HL-60 (cell line): Measurements from ENCODE around the gene RYR3.

Experiments used
- DNase-seq, 2 experiments: peaks; one replicate each; pipeline ENCODE4 v3.0.0-alpha.2; 2010 to 2020; ENCODE audit warnings: low read depth in 1 of 2, low spot score in 1 of 2
- H3K27ac ChIP-seq: fragments of 250-450 bp; sonication (Bioruptor Pico); replicated peaks from 2 replicates; pipeline ENCODE4 v1.5.1; 2020; ENCODE audit warnings: mild to moderate bottlenecking, moderate library complexity
- H3K27me3 ChIP-seq: fragments of 250-450 bp; sonication (Bioruptor Pico); 2 replicates; pipeline ENCODE4 v1.5.1; 2021; ENCODE audit warnings: mild to moderate bottlenecking, moderate library complexity; ENCODE audit not compliant: insufficient read depth, poor library complexity, severe bottlenecking
- H3K4me3 ChIP-seq: replicated peaks from 2 replicates; pipeline ENCODE4 v1.5.1; 2011; ENCODE audit warnings: mild to moderate bottlenecking, control low read depth, low read length; ENCODE audit not compliant: insufficient read depth
- GABPA ChIP-seq: IDR thresholded peaks from 2 replicates; pipeline ENCODE4 v1.6.1; 2012; ENCODE audit warnings: low read depth
- POLR2AphosphoS5 ChIP-seq: IDR thresholded peaks from 2 replicates; pipeline ENCODE4 v1.6.1; 2012; ENCODE audit warnings: low read depth
- SPI1 ChIP-seq: IDR thresholded peaks from 2 replicates; pipeline ENCODE4 v1.6.1; 2012; ENCODE audit warnings: low read depth, mild to moderate bottlenecking, borderline replicate concordance
- TF ChIP-seq, protein P1 (sequence below): IDR thresholded peaks from 2 replicates; pipeline ENCODE4 v1.6.1; 2012; ENCODE audit warnings: low read depth; ENCODE audit not compliant: insufficient replicate concordance
- TF ChIP-seq, protein P2 (sequence below): IDR thresholded peaks from one replicate; pipeline ENCODE4 v1.5.1; 2011; ENCODE audit warnings: low read length, control low read depth, inconsistent platforms; ENCODE audit not compliant: insufficient read depth

Gene RYR3

DNA sequence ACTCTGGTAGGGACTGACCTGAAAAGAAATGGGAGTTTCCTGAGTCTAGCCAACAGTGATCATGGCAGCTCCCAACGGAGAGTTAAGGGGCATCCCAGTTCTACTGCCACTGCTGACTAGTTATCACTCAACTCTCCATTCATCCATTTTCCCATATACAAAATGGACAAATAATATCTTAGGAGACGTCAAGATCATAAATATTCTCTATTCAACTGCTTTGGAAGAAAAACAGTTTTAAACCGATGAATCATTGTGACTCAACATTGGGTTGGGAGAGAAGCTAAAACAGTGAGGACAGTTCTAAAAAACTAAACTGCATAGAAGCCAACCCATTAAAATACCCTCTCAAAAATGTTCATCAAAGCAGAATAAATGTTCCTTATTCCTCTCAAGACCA lies 600.0 kb downstream of the RYR3 start:
- TF ChIP-seq POLR2AphosphoS5 = no peak
- TF ChIP-seq SPI1 = no peak
- TF ChIP-seq, protein P1, sequence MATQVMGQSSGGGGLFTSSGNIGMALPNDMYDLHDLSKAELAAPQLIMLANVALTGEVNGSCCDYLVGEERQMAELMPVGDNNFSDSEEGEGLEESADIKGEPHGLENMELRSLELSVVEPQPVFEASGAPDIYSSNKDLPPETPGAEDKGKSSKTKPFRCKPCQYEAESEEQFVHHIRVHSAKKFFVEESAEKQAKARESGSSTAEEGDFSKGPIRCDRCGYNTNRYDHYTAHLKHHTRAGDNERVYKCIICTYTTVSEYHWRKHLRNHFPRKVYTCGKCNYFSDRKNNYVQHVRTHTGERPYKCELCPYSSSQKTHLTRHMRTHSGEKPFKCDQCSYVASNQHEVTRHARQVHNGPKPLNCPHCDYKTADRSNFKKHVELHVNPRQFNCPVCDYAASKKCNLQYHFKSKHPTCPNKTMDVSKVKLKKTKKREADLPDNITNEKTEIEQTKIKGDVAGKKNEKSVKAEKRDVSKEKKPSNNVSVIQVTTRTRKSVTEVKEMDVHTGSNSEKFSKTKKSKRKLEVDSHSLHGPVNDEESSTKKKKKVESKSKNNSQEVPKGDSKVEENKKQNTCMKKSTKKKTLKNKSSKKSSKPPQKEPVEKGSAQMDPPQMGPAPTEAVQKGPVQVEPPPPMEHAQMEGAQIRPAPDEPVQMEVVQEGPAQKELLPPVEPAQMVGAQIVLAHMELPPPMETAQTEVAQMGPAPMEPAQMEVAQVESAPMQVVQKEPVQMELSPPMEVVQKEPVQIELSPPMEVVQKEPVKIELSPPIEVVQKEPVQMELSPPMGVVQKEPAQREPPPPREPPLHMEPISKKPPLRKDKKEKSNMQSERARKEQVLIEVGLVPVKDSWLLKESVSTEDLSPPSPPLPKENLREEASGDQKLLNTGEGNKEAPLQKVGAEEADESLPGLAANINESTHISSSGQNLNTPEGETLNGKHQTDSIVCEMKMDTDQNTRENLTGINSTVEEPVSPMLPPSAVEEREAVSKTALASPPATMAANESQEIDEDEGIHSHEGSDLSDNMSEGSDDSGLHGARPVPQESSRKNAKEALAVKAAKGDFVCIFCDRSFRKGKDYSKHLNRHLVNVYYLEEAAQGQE = no peak
- TF ChIP-seq, protein P2, sequence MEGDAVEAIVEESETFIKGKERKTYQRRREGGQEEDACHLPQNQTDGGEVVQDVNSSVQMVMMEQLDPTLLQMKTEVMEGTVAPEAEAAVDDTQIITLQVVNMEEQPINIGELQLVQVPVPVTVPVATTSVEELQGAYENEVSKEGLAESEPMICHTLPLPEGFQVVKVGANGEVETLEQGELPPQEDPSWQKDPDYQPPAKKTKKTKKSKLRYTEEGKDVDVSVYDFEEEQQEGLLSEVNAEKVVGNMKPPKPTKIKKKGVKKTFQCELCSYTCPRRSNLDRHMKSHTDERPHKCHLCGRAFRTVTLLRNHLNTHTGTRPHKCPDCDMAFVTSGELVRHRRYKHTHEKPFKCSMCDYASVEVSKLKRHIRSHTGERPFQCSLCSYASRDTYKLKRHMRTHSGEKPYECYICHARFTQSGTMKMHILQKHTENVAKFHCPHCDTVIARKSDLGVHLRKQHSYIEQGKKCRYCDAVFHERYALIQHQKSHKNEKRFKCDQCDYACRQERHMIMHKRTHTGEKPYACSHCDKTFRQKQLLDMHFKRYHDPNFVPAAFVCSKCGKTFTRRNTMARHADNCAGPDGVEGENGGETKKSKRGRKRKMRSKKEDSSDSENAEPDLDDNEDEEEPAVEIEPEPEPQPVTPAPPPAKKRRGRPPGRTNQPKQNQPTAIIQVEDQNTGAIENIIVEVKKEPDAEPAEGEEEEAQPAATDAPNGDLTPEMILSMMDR = no peak
- no peak for TF ChIP-seq GABPA
- no peak overlapping the region for H3K27ac ChIP-seq

DNA sequence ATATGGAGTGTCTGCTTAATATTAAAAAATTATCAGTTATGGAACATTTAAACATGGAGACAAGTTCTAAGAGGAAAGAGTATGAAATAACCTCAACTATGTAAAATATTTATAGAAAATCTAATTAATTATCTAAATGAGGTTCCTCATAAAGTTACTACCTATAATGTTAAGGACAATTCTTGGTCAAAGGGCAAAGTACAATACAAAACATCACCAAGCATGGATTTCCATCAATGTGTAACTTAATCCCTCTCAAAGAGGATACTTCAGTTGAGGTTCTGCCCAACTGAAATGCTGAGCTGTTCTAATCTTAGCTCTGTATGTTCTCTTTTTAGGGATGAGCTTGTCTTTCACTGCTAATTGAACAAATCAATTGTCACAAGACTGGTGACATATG lies 601.6 kb downstream of the RYR3 start:
- Histone ChIP-seq H3K4me3 (no peak overlapping the region), H3K27ac (no peak overlapping the region), H3K27me3 (no peaks in the 10 kb centered on the region)
- no peak for TF ChIP-seq SPI1
- TF ChIP-seq, protein P1 = no peak
- TF ChIP-seq, protein P2 = no peak
- no peak for TF ChIP-seq GABPA
- no peak for TF ChIP-seq POLR2AphosphoS5
- no peak for DNase-seq

More for the DNA sequence above, 600.0 kb downstream of the RYR3 start:
- H3K27me3 ChIP-seq = no peaks in the 10 kb centered on the region
- DNase-seq = no peak
- no peak overlapping the region for H3K4me3 ChIP-seq

DNA sequence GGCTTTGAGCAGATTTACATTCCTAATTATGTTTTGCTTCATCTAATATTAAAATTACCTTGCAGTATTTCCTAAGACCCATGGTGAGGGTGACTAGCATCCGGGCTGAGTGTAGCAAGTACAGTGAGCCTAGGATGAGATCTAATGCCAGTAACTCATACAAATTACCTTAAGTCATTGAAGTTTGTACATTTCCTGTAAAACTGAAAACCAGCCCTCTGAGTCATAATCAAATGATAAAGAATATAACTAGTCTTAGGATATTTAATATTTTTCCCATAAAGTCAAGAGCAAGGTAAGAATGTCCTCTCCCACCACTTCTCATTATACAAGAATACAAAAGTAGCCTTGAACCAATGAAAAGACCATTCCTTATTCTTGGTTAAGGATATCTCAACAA lies 602.7 kb downstream of the RYR3 start:
- Histone ChIP-seq H3K4me3 (no peak overlapping the region), H3K27ac (no peak overlapping the region)
- TF ChIP-seq, protein P2 = no peak
- TF ChIP-seq, protein P1 = no peak
- TF ChIP-seq SPI1 = no peak
- TF ChIP-seq POLR2AphosphoS5 = no peak
- no peak for TF ChIP-seq GABPA

More for the DNA sequence above, 602.7 kb downstream of the RYR3 start:
- DNase-seq = no peak
- H3K27me3 ChIP-seq = no peaks in the 10 kb centered on the region
